Keratinocyte (primary cell): Measurements from ENCODE around the gene COL8A2. TPM values are rescaled to one million over a fixed set of nuclear protein-coding genes. Genes with fewer than 3 reads are reported as not detected.

Source experiments
- DNase-seq: peaks from one replicate; pipeline ENCODE4 v3.0.0-alpha.2; 2011; ENCODE audit warnings: low read depth, missing footprints, low spot score
- FAIRE-seq: peaks from 2 replicates; lab custom pipeline; 2011; peaks lifted over from hg19 to GRCh38; lab: Jason Lieb, UNC
- H2AFZ ChIP-seq: 2 replicates; pipeline ENCODE4 v1.6.0; 2012; ENCODE audit warnings: low read length, control low read depth, inconsistent platforms; ENCODE audit not compliant: control insufficient read depth
- H3K27ac ChIP-seq: 2 replicates; pipeline ENCODE4 v1.5.1; 2011; ENCODE audit warnings: low read length; ENCODE audit not compliant: control insufficient read depth, insufficient read depth
- H3K27me3 ChIP-seq: 3 replicates; pipeline ENCODE4 v1.6.0; 2011; ENCODE audit warnings: low read length; ENCODE audit not compliant: control insufficient read depth, insufficient read depth; ENCODE audit errors: extremely low read depth
- H3K36me3 ChIP-seq, 2 experiments: 2 replicates in 1 of 2; 3 replicates in 1 of 2; pipeline ENCODE4 v1.5.1; 2011; ENCODE audit warnings: low read length in 2 of 2, mild to moderate bottlenecking in 1 of 2; ENCODE audit not compliant: control insufficient read depth in 2 of 2, insufficient read depth in 2 of 2; ENCODE audit errors: extremely low read depth in 1 of 2
- H3K4me1 ChIP-seq: 3 replicates; pipeline ENCODE4 v1.5.1; 2011; ENCODE audit warnings: low read length; ENCODE audit not compliant: control insufficient read depth, insufficient read depth; ENCODE audit errors: extremely low read depth
- H3K4me2 ChIP-seq: 3 replicates; pipeline ENCODE4 v1.6.0; 2011; ENCODE audit warnings: low read depth, low read length; ENCODE audit not compliant: control insufficient read depth, insufficient read depth; ENCODE audit errors: extremely low read depth
- H3K4me3 ChIP-seq, 3 experiments: fragments of 200-600 bp in 1 of 3; sonication (generic) in 1 of 3; 2 replicates in 2 of 3; 3 replicates in 1 of 3; pipeline ENCODE4 v1.5.1; 2011 to 2016; ENCODE audit warnings: low read length in 3 of 3, mild to moderate bottlenecking in 3 of 3, control low read depth in 2 of 3, inconsistent platforms in 1 of 3, low read depth in 1 of 3, mixed read lengths in 1 of 3, mixed run types in 1 of 3, moderate library complexity in 1 of 3; ENCODE audit not compliant: control insufficient read depth in 2 of 3, insufficient read depth in 2 of 3; ENCODE audit errors: extremely low read depth in 1 of 3
- H3K79me2 ChIP-seq: 2 replicates; pipeline ENCODE4 v1.6.0; 2012; ENCODE audit warnings: low read length; ENCODE audit not compliant: control insufficient read depth, insufficient read depth
- H3K9ac ChIP-seq: 3 replicates; pipeline ENCODE4 v1.6.0; 2011; ENCODE audit warnings: low read length; ENCODE audit not compliant: control insufficient read depth, insufficient read depth; ENCODE audit errors: extremely low read depth
- H3K9me1 ChIP-seq: 3 replicates; pipeline ENCODE4 v1.6.0; 2011; ENCODE audit warnings: low read length; ENCODE audit not compliant: control insufficient read depth, insufficient read depth; ENCODE audit errors: extremely low read depth
- H3K9me3 ChIP-seq: 2 replicates; pipeline ENCODE4 v1.5.1; 2012; ENCODE audit warnings: low read depth, low read length; ENCODE audit not compliant: control insufficient read depth
- H4K20me1 ChIP-seq: 3 replicates; pipeline ENCODE4 v1.6.0; 2011; ENCODE audit warnings: low read length; ENCODE audit not compliant: control insufficient read depth, insufficient read depth; ENCODE audit errors: extremely low read depth
- EZH2 ChIP-seq: IDR thresholded peaks from one replicate; pipeline ENCODE4 v1.6.1; 2012; ENCODE audit warnings: inconsistent platforms, mild to moderate bottlenecking, low read length, moderate library complexity
- dilution Hi-C: fragments of 300-500 bp; cut with MboI; formaldehyde crosslinking; loops from one replicate; pipeline ENCODE4 v1.7.0; 2020; ENCODE audit warnings: low sequenced_read_pairs; ENCODE audit not compliant: extremely low pct_ligation_motif_present
- polyA plus RNA-seq, 5 experiments: library from polyadenylated mRNA; depleted of rRNA in 3 of 5; stranded (reverse) in 3 of 5; stranded (forward) in 1 of 5; unstranded in 1 of 5; fragments of >200 nt; gene quantifications; 1 replicate in 1 of 5; 2 replicates in 3 of 5; 3 replicates in 1 of 5; pipeline versions ENCODE4 v1.2.1 to v1.2.3, GENCODE V29; 2011 to 2012; ENCODE audit warnings: missing spikeins in 2 of 5, low read depth in 1 of 5, low replicate concordance in 1 of 5
- TF ChIP-seq, protein P1 (sequence below), 3 experiments: IDR thresholded peaks in 1 of 3; conservative IDR thresholded peaks in 1 of 3; optimal IDR thresholded peaks in 1 of 3; 2 replicates in 2 of 3; 3 replicates in 1 of 3; pipeline versions ENCODE3 to v1.5.1; 2011; ENCODE audit warnings: low read length in 3 of 3, mild to moderate bottlenecking in 3 of 3, moderate library complexity in 2 of 3, control low read depth in 1 of 3, inconsistent platforms in 1 of 3; ENCODE audit not compliant: insufficient read depth in 2 of 3; ENCODE audit errors: extremely low read depth in 1 of 3

The COL8A2 gene
- polyA plus RNA-seq, 1 donor (not counting 4 experiments of a cell fraction or from before 2014, with no cell fraction given): 0.09 TPM

DNA sequence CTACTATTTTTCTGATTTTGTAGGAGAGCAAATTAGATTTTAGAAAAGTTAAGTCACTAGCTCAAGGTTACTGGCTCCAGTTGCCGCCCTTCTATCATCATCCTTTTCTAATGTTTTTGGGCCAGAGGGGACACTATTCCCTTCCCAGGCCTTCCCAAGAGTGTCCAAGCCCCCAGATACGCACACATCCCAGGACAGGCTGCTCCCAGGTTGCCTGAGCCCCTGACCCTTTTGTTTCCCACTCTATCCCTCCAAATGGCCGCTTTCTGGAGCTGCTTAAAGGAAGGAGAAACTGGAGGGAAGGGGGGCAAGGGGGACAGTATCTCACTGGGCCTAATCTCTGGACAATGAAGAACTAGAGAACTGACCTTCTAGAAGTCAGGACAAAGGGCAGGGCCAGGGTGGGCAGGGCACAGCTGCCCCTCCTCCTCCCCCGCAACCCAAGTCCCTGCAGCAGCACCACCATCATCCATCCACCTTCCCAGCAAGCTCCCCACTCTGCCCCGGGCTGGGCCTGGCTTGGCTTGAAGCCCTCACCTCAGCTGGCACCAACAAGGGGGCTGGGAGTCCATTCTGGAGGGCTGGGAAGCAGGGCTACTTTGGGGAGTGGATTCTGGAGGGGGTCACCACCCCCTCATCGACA is 29.9 kb upstream of the COL8A2 start:
- Histone ChIP-seq H3K27me3 (no peaks in the 10 kb centered on the region), H2AFZ (no peak overlapping the region), H3K4me1 (peaks cover 46% of the 10 kb centered on the region), H3K36me3 (peaks cover 3 to 19% of the 10 kb centered on the region in 2 experiments), H3K4me2 (peak overlapping the region; percentile 98), H3K9ac (peak overlapping the region; percentile 96), H4K20me1 (peaks cover 8% of the 10 kb centered on the region), H3K4me3 (peak overlapping the region; percentile 81 to 86 (median 86)), H3K27ac (peak overlapping the region; percentile 96), H3K9me3 (no peaks in the 10 kb centered on the region), H3K9me1 (no peaks in the 10 kb centered on the region), H3K79me2 (peaks cover 44% of the 10 kb centered on the region)
- FAIRE-seq: no peak
- no peak for TF ChIP-seq EZH2
- TF ChIP-seq, protein P1, sequence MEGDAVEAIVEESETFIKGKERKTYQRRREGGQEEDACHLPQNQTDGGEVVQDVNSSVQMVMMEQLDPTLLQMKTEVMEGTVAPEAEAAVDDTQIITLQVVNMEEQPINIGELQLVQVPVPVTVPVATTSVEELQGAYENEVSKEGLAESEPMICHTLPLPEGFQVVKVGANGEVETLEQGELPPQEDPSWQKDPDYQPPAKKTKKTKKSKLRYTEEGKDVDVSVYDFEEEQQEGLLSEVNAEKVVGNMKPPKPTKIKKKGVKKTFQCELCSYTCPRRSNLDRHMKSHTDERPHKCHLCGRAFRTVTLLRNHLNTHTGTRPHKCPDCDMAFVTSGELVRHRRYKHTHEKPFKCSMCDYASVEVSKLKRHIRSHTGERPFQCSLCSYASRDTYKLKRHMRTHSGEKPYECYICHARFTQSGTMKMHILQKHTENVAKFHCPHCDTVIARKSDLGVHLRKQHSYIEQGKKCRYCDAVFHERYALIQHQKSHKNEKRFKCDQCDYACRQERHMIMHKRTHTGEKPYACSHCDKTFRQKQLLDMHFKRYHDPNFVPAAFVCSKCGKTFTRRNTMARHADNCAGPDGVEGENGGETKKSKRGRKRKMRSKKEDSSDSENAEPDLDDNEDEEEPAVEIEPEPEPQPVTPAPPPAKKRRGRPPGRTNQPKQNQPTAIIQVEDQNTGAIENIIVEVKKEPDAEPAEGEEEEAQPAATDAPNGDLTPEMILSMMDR (optimal IDR thresholded peaks at IDR 0.05 in 1 of 3, IDR thresholded peaks at IDR 0.05 in 1 of 3, conservative IDR thresholded peaks at IDR 0.05 in 1 of 3; ENCODE audit: extremely low read depth in 1 of 3, insufficient read depth in 2 of 3, low read length in 3 of 3): no peak
- DNase-seq: no peak
- dilution Hi-C loops: no loop called here

DNA sequence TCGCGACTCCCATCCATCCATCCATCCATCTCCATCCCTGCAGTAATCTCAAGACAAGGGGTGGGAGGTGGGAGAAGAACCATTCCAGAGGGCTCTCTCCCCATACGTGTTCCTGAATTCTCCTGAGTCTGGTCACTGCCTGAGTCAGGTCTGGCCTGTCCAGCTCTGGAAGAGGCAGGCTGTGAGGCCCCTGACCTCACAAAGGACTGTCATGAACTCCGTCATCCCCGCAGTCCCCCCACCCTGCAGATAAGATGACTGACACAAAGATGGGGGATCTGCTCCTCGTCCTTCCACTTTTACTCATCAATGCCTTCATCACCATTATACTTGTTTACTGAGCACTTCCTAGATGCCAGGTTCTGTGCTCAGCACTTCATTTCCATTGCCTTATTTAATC is 29.3 kb upstream of the COL8A2 start:
- Histone ChIP-seq H3K4me3 (no peak overlapping the region), H3K4me2 (no peak overlapping the region), H3K9me3 (no peaks in the 10 kb centered on the region), H3K36me3 (peaks cover 0 to 15% of the 10 kb centered on the region in 2 experiments), H2AFZ (no peak overlapping the region), H3K27me3 (no peaks in the 10 kb centered on the region), H3K79me2 (peaks cover 39% of the 10 kb centered on the region), H3K9me1 (no peaks in the 10 kb centered on the region), H4K20me1 (peaks cover 8% of the 10 kb centered on the region), H3K9ac (no peak overlapping the region), H3K27ac (no peak overlapping the region), H3K4me1 (peaks cover 42% of the 10 kb centered on the region)
- dilution Hi-C loops: no loop called here
- DNase-seq (no peak), FAIRE-seq (no peak)
- TF ChIP-seq, protein P1 (optimal IDR thresholded peaks at IDR 0.05 in 1 of 3, IDR thresholded peaks at IDR 0.05 in 1 of 3, conservative IDR thresholded peaks at IDR 0.05 in 1 of 3; ENCODE audit: extremely low read depth in 1 of 3, insufficient read depth in 2 of 3, low read length in 3 of 3): no peak
- no peak for TF ChIP-seq EZH2
